Astrocyte (in vitro differentiated cells and primary cell): Measurements from ENCODE around the gene FNDC11.

ENCODE experiments used
- EZH2 ChIP-seq: IDR thresholded peaks from 2 replicates; pipeline ENCODE4 v1.6.1; 2012; ENCODE audit warnings: mild to moderate bottlenecking, low read length, inconsistent platforms; ENCODE audit not compliant: insufficient read depth
- TF ChIP-seq, protein P1 (sequence below): IDR thresholded peaks from 2 replicates; pipeline ENCODE4 v1.5.1; 2011; ENCODE audit warnings: low read depth, mild to moderate bottlenecking, inconsistent platforms, low read length, moderate library complexity; ENCODE audit not compliant: insufficient read depth

DNA sequence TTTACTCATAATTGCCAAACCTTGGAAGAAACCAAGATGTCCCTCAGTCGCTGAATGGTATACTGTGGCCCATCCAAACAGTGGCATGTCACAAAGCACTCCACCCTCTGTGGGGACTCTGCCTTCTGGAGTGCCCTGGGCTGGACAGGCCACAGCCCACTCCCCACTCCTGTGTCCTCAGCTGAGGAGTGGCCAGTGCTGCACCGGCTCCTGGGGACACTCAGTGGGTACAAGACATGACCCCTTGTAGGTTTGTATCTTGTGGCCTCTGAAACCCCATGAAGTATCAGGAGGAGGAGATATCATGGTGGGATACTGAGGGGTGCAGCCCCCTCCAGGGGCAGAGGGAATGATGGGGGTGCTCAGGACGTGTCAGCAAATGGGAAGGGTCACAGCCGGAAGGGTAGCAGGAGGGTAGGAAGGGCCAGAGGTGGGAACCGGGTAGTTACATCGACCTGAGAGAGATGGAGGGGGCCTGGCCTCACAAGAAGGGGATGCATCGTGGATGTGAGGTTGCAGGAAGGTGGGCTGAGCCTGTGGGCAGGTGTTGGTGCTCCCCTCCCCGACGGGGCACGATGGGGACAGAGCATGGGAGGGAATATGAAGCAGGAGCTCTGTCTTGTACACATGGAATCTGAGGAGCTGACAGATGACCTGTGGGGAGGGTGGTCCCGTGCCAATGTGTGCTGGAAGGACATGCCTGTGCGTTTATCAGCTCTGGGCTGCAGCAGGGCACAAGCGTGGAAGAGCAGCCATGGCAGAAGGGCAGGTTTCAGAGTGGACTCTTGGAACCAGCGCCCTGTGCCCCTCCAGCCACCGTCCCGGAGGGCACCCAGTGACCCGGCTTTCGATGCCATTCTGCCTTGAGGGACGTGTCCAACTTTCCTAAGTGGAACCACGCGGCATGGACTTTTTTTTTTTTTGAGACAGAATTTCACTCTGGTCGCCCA lies 31.9 kb downstream of the FNDC11 start:
- TF ChIP-seq, protein P1, sequence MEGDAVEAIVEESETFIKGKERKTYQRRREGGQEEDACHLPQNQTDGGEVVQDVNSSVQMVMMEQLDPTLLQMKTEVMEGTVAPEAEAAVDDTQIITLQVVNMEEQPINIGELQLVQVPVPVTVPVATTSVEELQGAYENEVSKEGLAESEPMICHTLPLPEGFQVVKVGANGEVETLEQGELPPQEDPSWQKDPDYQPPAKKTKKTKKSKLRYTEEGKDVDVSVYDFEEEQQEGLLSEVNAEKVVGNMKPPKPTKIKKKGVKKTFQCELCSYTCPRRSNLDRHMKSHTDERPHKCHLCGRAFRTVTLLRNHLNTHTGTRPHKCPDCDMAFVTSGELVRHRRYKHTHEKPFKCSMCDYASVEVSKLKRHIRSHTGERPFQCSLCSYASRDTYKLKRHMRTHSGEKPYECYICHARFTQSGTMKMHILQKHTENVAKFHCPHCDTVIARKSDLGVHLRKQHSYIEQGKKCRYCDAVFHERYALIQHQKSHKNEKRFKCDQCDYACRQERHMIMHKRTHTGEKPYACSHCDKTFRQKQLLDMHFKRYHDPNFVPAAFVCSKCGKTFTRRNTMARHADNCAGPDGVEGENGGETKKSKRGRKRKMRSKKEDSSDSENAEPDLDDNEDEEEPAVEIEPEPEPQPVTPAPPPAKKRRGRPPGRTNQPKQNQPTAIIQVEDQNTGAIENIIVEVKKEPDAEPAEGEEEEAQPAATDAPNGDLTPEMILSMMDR, result no peak
- TF ChIP-seq EZH2, result no peak
